ENCODE data around the gene MED19.

MED19 gene

GRCh38 chr11:57698843-57699365 is 13.1 kb downstream of the MED19 start:
- TF ChIP-seq POLR2AphosphoS5 (IDR thresholded peaks at IDR 0.05; ENCODE audit: low read depth, low read length) (no peak), SIN3A (IDR thresholded peaks at IDR 0.05; ENCODE audit: borderline replicate concordance, insufficient read depth, low read length) (no peak), FOXP2 (optimal IDR thresholded peaks at IDR 0.05; ENCODE audit: borderline replicate concordance, extremely low read depth, extremely low read length, insufficient read depth) (no peak)

DNA sequence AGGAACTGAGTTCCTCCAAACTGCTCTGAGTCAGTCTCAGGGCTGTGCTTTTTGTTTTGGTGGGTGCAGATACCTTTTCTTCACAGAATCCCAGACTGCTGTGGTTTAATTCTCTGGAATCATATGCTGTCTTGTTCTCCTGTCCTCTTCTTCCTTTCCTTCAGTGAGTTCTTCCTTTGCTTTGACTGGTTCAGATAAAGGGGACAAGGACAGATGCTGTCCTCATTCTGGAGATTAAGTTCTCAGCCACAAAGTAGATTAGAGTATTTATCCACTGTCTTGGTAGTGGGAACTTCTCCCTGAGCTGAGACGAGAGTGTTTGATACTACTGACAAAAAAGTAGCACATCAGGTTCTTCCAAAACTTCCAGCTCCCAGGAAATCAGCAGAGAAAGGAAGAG is 30.8 kb downstream of the MED19 start:
- no peak for TF ChIP-seq POLR2AphosphoS5 (IDR thresholded peaks at IDR 0.05; ENCODE audit: low read depth, low read length)
- no peak for TF ChIP-seq FOXP2 (optimal IDR thresholded peaks at IDR 0.05; ENCODE audit: borderline replicate concordance, extremely low read depth, extremely low read length, insufficient read depth)

DNA sequence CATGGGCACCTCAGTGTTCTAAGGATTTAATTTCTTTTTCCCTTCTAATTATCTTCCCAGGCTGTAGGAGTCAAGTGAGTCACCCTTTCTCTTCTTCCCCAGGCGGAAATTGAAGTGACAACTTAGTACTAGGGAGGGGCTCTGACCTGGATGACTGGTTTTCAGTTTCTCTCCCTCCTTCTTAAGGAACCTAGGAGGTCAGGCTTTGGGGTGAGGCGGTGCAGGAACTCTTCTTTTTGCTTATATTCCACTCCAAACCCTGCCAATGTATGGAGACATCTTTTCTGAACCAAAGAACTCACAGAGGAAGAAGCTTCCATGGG is 31.5 kb downstream of the MED19 start:
- no peak for TF ChIP-seq POLR2AphosphoS5 (IDR thresholded peaks at IDR 0.05; ENCODE audit: low read depth, low read length)
- TF ChIP-seq, protein P1, sequence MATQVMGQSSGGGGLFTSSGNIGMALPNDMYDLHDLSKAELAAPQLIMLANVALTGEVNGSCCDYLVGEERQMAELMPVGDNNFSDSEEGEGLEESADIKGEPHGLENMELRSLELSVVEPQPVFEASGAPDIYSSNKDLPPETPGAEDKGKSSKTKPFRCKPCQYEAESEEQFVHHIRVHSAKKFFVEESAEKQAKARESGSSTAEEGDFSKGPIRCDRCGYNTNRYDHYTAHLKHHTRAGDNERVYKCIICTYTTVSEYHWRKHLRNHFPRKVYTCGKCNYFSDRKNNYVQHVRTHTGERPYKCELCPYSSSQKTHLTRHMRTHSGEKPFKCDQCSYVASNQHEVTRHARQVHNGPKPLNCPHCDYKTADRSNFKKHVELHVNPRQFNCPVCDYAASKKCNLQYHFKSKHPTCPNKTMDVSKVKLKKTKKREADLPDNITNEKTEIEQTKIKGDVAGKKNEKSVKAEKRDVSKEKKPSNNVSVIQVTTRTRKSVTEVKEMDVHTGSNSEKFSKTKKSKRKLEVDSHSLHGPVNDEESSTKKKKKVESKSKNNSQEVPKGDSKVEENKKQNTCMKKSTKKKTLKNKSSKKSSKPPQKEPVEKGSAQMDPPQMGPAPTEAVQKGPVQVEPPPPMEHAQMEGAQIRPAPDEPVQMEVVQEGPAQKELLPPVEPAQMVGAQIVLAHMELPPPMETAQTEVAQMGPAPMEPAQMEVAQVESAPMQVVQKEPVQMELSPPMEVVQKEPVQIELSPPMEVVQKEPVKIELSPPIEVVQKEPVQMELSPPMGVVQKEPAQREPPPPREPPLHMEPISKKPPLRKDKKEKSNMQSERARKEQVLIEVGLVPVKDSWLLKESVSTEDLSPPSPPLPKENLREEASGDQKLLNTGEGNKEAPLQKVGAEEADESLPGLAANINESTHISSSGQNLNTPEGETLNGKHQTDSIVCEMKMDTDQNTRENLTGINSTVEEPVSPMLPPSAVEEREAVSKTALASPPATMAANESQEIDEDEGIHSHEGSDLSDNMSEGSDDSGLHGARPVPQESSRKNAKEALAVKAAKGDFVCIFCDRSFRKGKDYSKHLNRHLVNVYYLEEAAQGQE (IDR thresholded peaks at IDR 0.05; ENCODE audit: insufficient read depth in 1 of 2, low read depth in 2 of 2, low read length in 2 of 2) = no peak
- no peak for TF ChIP-seq FOXP2 (optimal IDR thresholded peaks at IDR 0.05; ENCODE audit: borderline replicate concordance, extremely low read depth, extremely low read length, insufficient read depth)
- TF ChIP-seq TAF1 (IDR thresholded peaks at IDR 0.05; ENCODE audit: borderline replicate concordance, insufficient read depth, low read length) = no peak
- TF ChIP-seq SIN3A (IDR thresholded peaks at IDR 0.05; ENCODE audit: borderline replicate concordance, insufficient read depth, low read length) = no peak

- TF ChIP-seq FOXP2 (optimal IDR thresholded peaks at IDR 0.05; ENCODE audit: borderline replicate concordance, extremely low read depth, extremely low read length, insufficient read depth) = no peak
- no peak for TF ChIP-seq TAF1 (IDR thresholded peaks at IDR 0.05; ENCODE audit: borderline replicate concordance, insufficient read depth, low read length)
- TF ChIP-seq, protein P1 (IDR thresholded peaks at IDR 0.05; ENCODE audit: insufficient read depth in 1 of 2, low read depth in 2 of 2, low read length in 2 of 2) = no peak
- no peak for TF ChIP-seq SIN3A (IDR thresholded peaks at IDR 0.05; ENCODE audit: borderline replicate concordance, insufficient read depth, low read length)
- no peak for TF ChIP-seq POLR2AphosphoS5 (IDR thresholded peaks at IDR 0.05; ENCODE audit: low read depth, low read length)
Measured at GRCh38 chr11:57679396-57679795, 32.6 kb downstream of the MED19 start.

GRCh38 chr11:57675176-57675941 is 36.7 kb downstream of the MED19 start:
- no peak for TF ChIP-seq SIN3A (IDR thresholded peaks at IDR 0.05; ENCODE audit: borderline replicate concordance, insufficient read depth, low read length)
- TF ChIP-seq FOXP2 (optimal IDR thresholded peaks at IDR 0.05; ENCODE audit: borderline replicate concordance, extremely low read depth, extremely low read length, insufficient read depth) = no peak
- TF ChIP-seq, protein P1 (IDR thresholded peaks at IDR 0.05; ENCODE audit: insufficient read depth in 1 of 2, low read depth in 2 of 2, low read length in 2 of 2) = no peak
- no peak for TF ChIP-seq TAF1 (IDR thresholded peaks at IDR 0.05; ENCODE audit: borderline replicate concordance, insufficient read depth, low read length)
- no peak for TF ChIP-seq POLR2AphosphoS5 (IDR thresholded peaks at IDR 0.05; ENCODE audit: low read depth, low read length)

GRCh38 chr11:57674251-57674650 is 37.8 kb downstream of the MED19 start:
- TF ChIP-seq POLR2AphosphoS5 (IDR thresholded peaks at IDR 0.05; ENCODE audit: low read depth, low read length) (no peak), SIN3A (IDR thresholded peaks at IDR 0.05; ENCODE audit: borderline replicate concordance, insufficient read depth, low read length) (no peak), FOXP2 (optimal IDR thresholded peaks at IDR 0.05; ENCODE audit: borderline replicate concordance, extremely low read depth, extremely low read length, insufficient read depth) (no peak), TAF1 (IDR thresholded peaks at IDR 0.05; ENCODE audit: borderline replicate concordance, insufficient read depth, low read length) (no peak)
- TF ChIP-seq, protein P1 (IDR thresholded peaks at IDR 0.05; ENCODE audit: insufficient read depth in 1 of 2, low read depth in 2 of 2, low read length in 2 of 2) = no peak
